NOMO-1 treated with DMSO at 0.1 percent for 48 hours (cell line): Measurements from ENCODE around the gene STXBP1.
"Not testable (repeated sequence)": the region's sequence is repeated elsewhere in the genome, so short reads cannot be mapped to it uniquely, and the experiment has no call there.

Source experiments
- DNase-seq: peaks from one replicate; lab custom pipeline; 2025; ENCODE audit not compliant: unreplicated experiment; lab: John Stamatoyannopoulos, UW

Gene STXBP1

GRCh38 chr9:127613583-127613954 is 1.5 kb downstream of the STXBP1 start:
- no peak for DNase-seq

GRCh38 chr9:127614961-127615360 is 2.9 kb downstream of the STXBP1 start:
- no peak for DNase-seq

GRCh38 chr9:127621339-127621970 is 9.4 kb downstream of the STXBP1 start:
- DNase-seq: not testable (repeated sequence)

- no peak for DNase-seq
Observed at GRCh38 chr9:127626752-127627493, 14.8 kb downstream of the STXBP1 start.

- DNase-seq: no peak
Observed at GRCh38 chr9:127627494-127627855, 15.4 kb downstream of the STXBP1 start.

- no peak for DNase-seq
Observed at GRCh38 chr9:127628758-127629467, 16.8 kb downstream of the STXBP1 start.

GRCh38 chr9:127629468-127630081 is 17.5 kb downstream of the STXBP1 start:
- DNase-seq: no peak

- no peak for DNase-seq
Observed at GRCh38 chr9:127633216-127633862, 21.3 kb downstream of the STXBP1 start.

- no peak for DNase-seq
Observed at GRCh38 chr9:127634021-127634420, 21.9 kb downstream of the STXBP1 start.

- DNase-seq: no peak
Observed at GRCh38 chr9:127634698-127635097, 22.6 kb downstream of the STXBP1 start.

GRCh38 chr9:127635201-127635735 is 23.2 kb downstream of the STXBP1 start:
- DNase-seq: no peak

GRCh38 chr9:127637322-127637847 is 25.3 kb downstream of the STXBP1 start:
- no peak for DNase-seq

GRCh38 chr9:127640908-127641545 is 28.9 kb downstream of the STXBP1 start:
- no peak for DNase-seq

GRCh38 chr9:127642082-127642740 is 30.1 kb downstream of the STXBP1 start:
- DNase-seq: no peak

GRCh38 chr9:127644146-127644827 is 32.2 kb downstream of the STXBP1 start:
- DNase-seq: no peak

GRCh38 chr9:127644943-127645342 is 32.9 kb downstream of the STXBP1 start:
- no peak for DNase-seq

GRCh38 chr9:127647451-127647850 is 35.4 kb downstream of the STXBP1 start:
- DNase-seq: no peak

- no peak for DNase-seq
Observed at GRCh38 chr9:127650518-127650917, 38.4 kb downstream of the STXBP1 start.
